Neural crest cell (in vitro differentiated cells): ENCODE data around the gene VGLL4. TPM values are rescaled to one million over a fixed set of nuclear protein-coding genes. Genes with fewer than 3 reads are reported as not detected.

Source experiments
- DNase-seq: peaks from one replicate; pipeline ENCODE4 v3.0.0; 2021; ENCODE audit warnings: low read depth, mixed read lengths, low spot score
- H3K27ac Mint-ChIP-seq: one replicate; pipeline ENCODE4 v1.8.0; 2021; ENCODE audit warnings: mild to moderate bottlenecking, mixed read lengths; ENCODE audit not compliant: unreplicated experiment
- H3K27me3 Mint-ChIP-seq: 2 replicates; pipeline ENCODE4 v1.8.0; 2021; ENCODE audit warnings: low read depth, mild to moderate bottlenecking, mixed read lengths
- H3K36me3 Mint-ChIP-seq: 2 replicates; pipeline ENCODE4 v1.8.0; 2021; ENCODE audit warnings: low read depth, mild to moderate bottlenecking, mixed read lengths
- H3K4me1 Mint-ChIP-seq: 2 replicates; pipeline ENCODE4 v1.8.0; 2021; ENCODE audit warnings: mixed read lengths
- H3K4me3 Mint-ChIP-seq: one replicate; pipeline ENCODE4 v1.8.0; 2021; ENCODE audit warnings: mild to moderate bottlenecking, mixed read lengths
- H3K9me3 Mint-ChIP-seq: 2 replicates; pipeline ENCODE4 v1.8.0; 2021; ENCODE audit warnings: mixed read lengths
- CTCF ChIP-seq: fragments of 200-600 bp; sonication (generic); conservative IDR thresholded peaks from 2 replicates; pipeline ENCODE4 v1.5.0; 2021; ENCODE audit warnings: antibody characterized with exemption, mild to moderate bottlenecking
- total RNA-seq: library from RNA; stranded (reverse); gene quantifications from 2 replicates; pipeline ENCODE4 v1.2.1, GENCODE V29; 2021

The VGLL4 gene
- total RNA-seq, 1 donor from 2014 or later = 82.8 TPM

GRCh38 chr3:11509173-11510000 lies 134.3 kb downstream of the VGLL4 start:
- Mint-ChIP-seq H3K4me3 (peak overlapping the region; percentile 83), H3K36me3 (peaks cover 10% of the 10 kb centered on the region), H3K27ac (peak overlapping the region; percentile 98), H3K27me3 (no peaks in the 10 kb centered on the region), H3K9me3 (no peaks in the 10 kb centered on the region), H3K4me1 (peaks cover 57% of the 10 kb centered on the region)
- peak; percentile 22 for DNase-seq
- no peak for TF ChIP-seq CTCF

DNA sequence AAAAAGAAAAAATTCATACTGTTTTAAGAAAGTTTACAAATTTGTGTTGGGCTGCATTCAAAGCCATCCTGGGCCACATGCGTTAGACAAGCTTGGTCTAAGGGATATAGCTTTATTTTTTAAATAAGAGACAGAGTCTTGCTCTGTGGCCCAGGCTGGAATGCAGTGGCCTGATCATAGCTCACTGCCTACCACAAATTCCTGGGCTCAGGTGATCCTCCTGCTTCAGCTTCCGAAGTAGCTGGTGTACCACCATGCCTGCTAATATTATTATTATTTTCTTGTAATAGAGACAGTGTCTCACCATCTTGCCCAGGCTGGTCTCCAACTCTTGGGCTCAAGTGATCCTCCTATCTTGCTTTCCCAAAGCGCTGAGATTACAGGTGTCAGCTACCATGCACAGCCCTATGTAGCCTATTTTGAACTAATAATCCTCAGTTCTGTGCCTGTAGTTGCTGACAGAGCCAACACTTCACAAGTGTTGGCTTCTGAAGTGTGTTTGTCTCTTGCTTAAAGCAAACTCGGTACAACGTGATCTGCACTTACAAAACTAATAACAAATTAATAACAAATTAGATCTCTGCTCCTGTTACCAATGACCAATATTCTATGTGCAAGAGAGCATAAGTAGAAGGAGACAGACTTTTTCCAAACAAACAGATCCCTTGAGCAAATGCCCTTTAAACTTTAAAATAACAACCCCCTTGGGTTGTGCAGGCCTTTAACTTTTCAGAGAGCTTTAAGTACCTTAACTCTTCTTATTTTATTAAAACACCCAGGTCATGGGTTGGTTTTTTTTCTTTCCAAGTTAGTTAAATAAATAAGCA lies 135.2 kb downstream of the VGLL4 start:
- TF ChIP-seq CTCF = no peak
- Mint-ChIP-seq H3K36me3 (peaks cover 10% of the 10 kb centered on the region), H3K9me3 (no peaks in the 10 kb centered on the region), H3K4me1 (peaks cover 51% of the 10 kb centered on the region), H3K27ac (peak overlapping the region; percentile 98), H3K4me3 (peak overlapping the region; percentile 83), H3K27me3 (no peaks in the 10 kb centered on the region)
- no peak for DNase-seq

GRCh38 chr3:11507719-11508118 lies 136.0 kb downstream of the VGLL4 start:
- Mint-ChIP-seq H3K27me3 (no peaks in the 10 kb centered on the region), H3K4me1 (peaks cover 51% of the 10 kb centered on the region), H3K27ac (peak overlapping the region; percentile 92), H3K4me3 (no peak overlapping the region), H3K36me3 (peaks cover 10% of the 10 kb centered on the region), H3K9me3 (no peaks in the 10 kb centered on the region)
- no peak for DNase-seq
- TF ChIP-seq CTCF = no peak

Other genes with a start within 250 kb of the VGLL4 start
- 23.6 and 24.5 TPM in 2 replicates for gene TAMM41, start 203.0 kb upstream of the VGLL4 start, total RNA-seq